HepG2 (cell line): Measurements from ENCODE around the gene NTN3. TPM values are rescaled to one million over a fixed set of nuclear protein-coding genes. Genes with fewer than 3 reads are reported as not detected.

Experiments used
- ARHGAP35 ChIP-seq: sonication (generic); formaldehyde crosslinking; IDR thresholded peaks from 2 replicates; pipeline ENCODE4 v1.9.0; 2022; ENCODE audit warnings: mild to moderate bottlenecking, inconsistent platforms, moderate library complexity, missing genetic modification reagents, borderline replicate concordance
- CAMTA2 ChIP-seq: sonication (generic); formaldehyde crosslinking; IDR thresholded peaks from 2 replicates; pipeline ENCODE4 v1.4.0; 2020; ENCODE audit warnings: mild to moderate bottlenecking, missing genetic modification reagents, borderline replicate concordance
- E2F1 ChIP-seq: sonication (generic); formaldehyde crosslinking; IDR thresholded peaks from 2 replicates; pipeline ENCODE4 v1.5.0; 2020; ENCODE audit warnings: missing genetic modification reagents
- GATAD2A ChIP-seq: IDR thresholded peaks from 2 replicates; pipeline ENCODE4 v1.6.1; 2016
- KIAA2018 ChIP-seq: sonication (generic); formaldehyde crosslinking; IDR thresholded peaks from 2 replicates; pipeline ENCODE4 v1.5.0; 2020; ENCODE audit warnings: mild to moderate bottlenecking, missing genetic modification reagents, borderline replicate concordance
- MTA3 ChIP-seq: sonication (generic); formaldehyde crosslinking; IDR thresholded peaks from 2 replicates; pipeline ENCODE4 v1.4.0; 2020; ENCODE audit warnings: missing genetic modification reagents
- NFATC3 ChIP-seq: sonication (generic); formaldehyde crosslinking; IDR thresholded peaks from 2 replicates; pipeline ENCODE4 v1.5.1; 2020; ENCODE audit warnings: mild to moderate bottlenecking, missing genetic modification reagents
- RBM22 ChIP-seq: fragments of 200-400 bp; formaldehyde crosslinking; optimal IDR thresholded peaks from 2 replicates; pipeline ENCODE3; 2017; ENCODE audit warnings: mild to moderate bottlenecking, low read length, moderate library complexity
- SMAD9 ChIP-seq: sonication (generic); formaldehyde crosslinking; IDR thresholded peaks from 2 replicates; pipeline ENCODE4 v1.5.1; 2020; ENCODE audit warnings: mild to moderate bottlenecking, missing genetic modification reagents
- THAP7 ChIP-seq: sonication (generic); formaldehyde crosslinking; IDR thresholded peaks from 2 replicates; pipeline ENCODE4 v1.8.1; 2023; ENCODE audit warnings: mild to moderate bottlenecking, missing genetic modification reagents
- UBTF ChIP-seq: sonication (generic); formaldehyde crosslinking; IDR thresholded peaks from 2 replicates; pipeline ENCODE4 v1.4.0; 2020; ENCODE audit warnings: mild to moderate bottlenecking, missing genetic modification reagents
- ZNF343 ChIP-seq: sonication (generic); formaldehyde crosslinking; IDR thresholded peaks from 2 replicates; pipeline ENCODE4 v1.4.0; 2020; ENCODE audit warnings: mild to moderate bottlenecking, missing genetic modification reagents
- ZNF354B ChIP-seq: sonication (generic); formaldehyde crosslinking; IDR thresholded peaks from 2 replicates; pipeline ENCODE4 v1.8.0; 2022; ENCODE audit warnings: mild to moderate bottlenecking, missing genetic modification reagents
- ZNF503 ChIP-seq: sonication (generic); formaldehyde crosslinking; IDR thresholded peaks from 2 replicates; pipeline ENCODE4 v1.4.0; 2020; ENCODE audit warnings: missing genetic modification reagents
- ZNF720 ChIP-seq: sonication (generic); formaldehyde crosslinking; IDR thresholded peaks from 2 replicates; pipeline ENCODE4 v1.4.0; 2020; ENCODE audit warnings: missing genetic modification reagents
- polyA plus RNA-seq, 8 experiments: library from polyadenylated mRNA; depleted of rRNA in 3 of 8; stranded (reverse) in 7 of 8; unstranded in 1 of 8; fragments of >200 nt; fragmentation: Illumina TruSeq in 4 of 8; extraction: Trizol in 4 of 8; gene quantifications; 2 replicates each; pipeline versions ENCODE4 v1.2.1 to v1.2.3, GENCODE V29; 2011 to 2016; ENCODE audit warnings: low read depth in 4 of 8, missing spikeins in 1 of 8, mixed read lengths in 1 of 8; ENCODE audit not compliant: insufficient read depth in 1 of 8
- total RNA-seq, 5 experiments: library from RNA; depleted of rRNA; stranded (reverse); fragments of >200 nt; fragmentation: Illumina TruSeq; extraction: Trizol; gene quantifications; 2 replicates each; pipeline ENCODE4 v1.2.3, GENCODE V29; 2016; ENCODE audit warnings: low read depth in 1 of 5

NTN3 gene
- total and polyA plus RNA-seq, 2 of the 13 experiments (the other 11 are each of a cell fraction or from before 2014, with no cell fraction given): 0.09 to 0.20 TPM

- TF ChIP-seq ZNF503 (CRISPR knock-in tag): no peak
- TF ChIP-seq ZNF720: no peak
- TF ChIP-seq MTA3 (CRISPR knock-in tag): no peak
- 0 out of 2 replicates have a peak, but pooled peaks have one; percentile 22 for TF ChIP-seq UBTF
- TF ChIP-seq CAMTA2 (CRISPR knock-in tag): no peak
- no peak for TF ChIP-seq E2F1
- TF ChIP-seq SMAD9 (CRISPR knock-in tag): no peak
- no peak for TF ChIP-seq THAP7 (CRISPR knock-in tag)
- TF ChIP-seq ZNF343: no peak
- TF ChIP-seq KIAA2018 (CRISPR knock-in tag): no peak
- TF ChIP-seq NFATC3 (CRISPR knock-in tag): no peak
- TF ChIP-seq RBM22: no peak
- no peak for TF ChIP-seq GATAD2A (CRISPR knock-in tag)
- TF ChIP-seq ZNF354B (CRISPR knock-in tag): no peak
- no peak for TF ChIP-seq ARHGAP35
These were observed 49.9 kb downstream of the NTN3 start (continued) for GRCh38 chr16:2520784-2521531.
